GM23338 (cell line): ENCODE measurements around the gene GRID2. TPM values are rescaled to one million over a fixed set of nuclear protein-coding genes. Genes with fewer than 3 reads are reported as not detected.

ENCODE experiments used
- ATAC-seq: fragments of 200-7000 bp; cut with Tn5 transposase; 3 replicates; pipeline ENCODE4 v1.9.1; 2020
- DNase-seq: peaks from one replicate; pipeline ENCODE4 v3.0.0-alpha.2; 2015; ENCODE audit warnings: low spot score
- H2AFZ ChIP-seq: fragments of 200-600 bp; sonication (generic); 2 replicates; pipeline ENCODE4 v1.8.0; 2016; ENCODE audit warnings: antibody characterized with exemption, mild to moderate bottlenecking, moderate library complexity
- H3F3A ChIP-seq: fragments of 200-600 bp; sonication (generic); replicated peaks from 2 replicates; pipeline ENCODE4 v1.8.0; 2017; ENCODE audit warnings: antibody characterized with exemption, mixed run types, low read depth
- H3K27ac ChIP-seq: fragments of 200-600 bp; sonication (generic); 2 replicates; pipeline ENCODE4 v1.6.1; 2016; ENCODE audit warnings: low read depth
- H3K27me3 ChIP-seq: fragments of 200-600 bp; sonication (generic); 2 replicates; pipeline ENCODE4 v1.8.0; 2016; ENCODE audit warnings: mild to moderate bottlenecking, mixed run types, moderate library complexity; ENCODE audit not compliant: insufficient read depth
- H3K36me3 ChIP-seq: fragments of 200-600 bp; sonication (generic); 2 replicates; pipeline ENCODE4 v1.8.0; 2016; ENCODE audit warnings: mild to moderate bottlenecking; ENCODE audit not compliant: insufficient read depth
- H3K4me1 ChIP-seq: fragments of 200-600 bp; sonication (generic); 2 replicates; pipeline ENCODE4 v1.8.0; 2016; ENCODE audit warnings: mild to moderate bottlenecking, moderate library complexity; ENCODE audit not compliant: insufficient read depth
- H3K4me2 ChIP-seq: fragments of 200-600 bp; sonication (generic); 2 replicates; pipeline ENCODE4 v1.7.1; 2017; ENCODE audit warnings: mixed run types
- H3K4me3 ChIP-seq: fragments of 200-600 bp; sonication (generic); 2 replicates; pipeline ENCODE4 v1.6.1; 2016; ENCODE audit warnings: mixed run types
- H3K79me2 ChIP-seq: fragments of 200-600 bp; sonication (generic); replicated peaks from 2 replicates; pipeline ENCODE4 v1.8.0; 2017; ENCODE audit warnings: mild to moderate bottlenecking; ENCODE audit not compliant: insufficient read depth
- H3K9me2 ChIP-seq: fragments of 200-600 bp; sonication (generic); 2 replicates; pipeline ENCODE4 v1.8.0; 2017; ENCODE audit not compliant: insufficient read depth
- H4K20me1 ChIP-seq: fragments of 200-600 bp; sonication (generic); replicated peaks from 2 replicates; pipeline ENCODE4 v1.8.0; 2017; ENCODE audit warnings: mild to moderate bottlenecking; ENCODE audit not compliant: insufficient read depth
- H3K27ac Mint-ChIP-seq: 2 replicates; pipeline ENCODE4 v1.8.0; 2020; ENCODE audit warnings: inconsistent platforms, mild to moderate bottlenecking, moderate library complexity, mixed read lengths
- H3K27me3 Mint-ChIP-seq: 3 replicates; pipeline ENCODE4 v1.8.0; 2022; ENCODE audit warnings: low read depth, mild to moderate bottlenecking, moderate library complexity, mixed read lengths, inconsistent platforms; ENCODE audit not compliant: insufficient read depth, poor library complexity
- H3K36me3 Mint-ChIP-seq: 3 replicates; pipeline ENCODE4 v1.8.0; 2021; ENCODE audit warnings: low read depth, mild to moderate bottlenecking, inconsistent platforms, moderate library complexity, mixed read lengths
- H3K4me1 Mint-ChIP-seq: 3 replicates; pipeline ENCODE4 v1.8.0; 2020; ENCODE audit warnings: mild to moderate bottlenecking, inconsistent platforms, mixed read lengths
- H3K4me3 Mint-ChIP-seq: 3 replicates; pipeline ENCODE4 v1.8.0; 2021; ENCODE audit warnings: moderate library complexity, mild to moderate bottlenecking, inconsistent platforms, mixed read lengths
- H3K9me3 Mint-ChIP-seq: 3 replicates; pipeline ENCODE4 v1.8.0; 2020; ENCODE audit warnings: moderate library complexity, mild to moderate bottlenecking, inconsistent platforms, mixed read lengths
- CREB1 ChIP-seq: fragments of 250-450 bp; sonication (Bioruptor Pico); IDR thresholded peaks from 2 replicates; pipeline ENCODE4 v1.5.0; 2020; ENCODE audit warnings: low read depth, mild to moderate bottlenecking, moderate library complexity
- EZH2 ChIP-seq: fragments of 200-600 bp; sonication (generic); IDR thresholded peaks from one replicate; pipeline ENCODE4 v1.8.0; 2017; ENCODE audit warnings: antibody characterized with exemption, mild to moderate bottlenecking, low read depth; ENCODE audit not compliant: unreplicated experiment
- EZH2phosphoT487 ChIP-seq: fragments of 200-600 bp; sonication (generic); IDR thresholded peaks from one replicate; pipeline ENCODE4 v1.8.1; 2018; ENCODE audit warnings: antibody characterized with exemption; ENCODE audit not compliant: unreplicated experiment
- JUNB ChIP-seq: IDR thresholded peaks from one replicate; pipeline ENCODE4 v1.6.1; 2016; ENCODE audit warnings: antibody characterized with exemption; ENCODE audit not compliant: unreplicated experiment
- NANOG ChIP-seq: IDR thresholded peaks from 2 replicates; pipeline ENCODE4 v1.6.1; 2016; ENCODE audit warnings: antibody characterized with exemption, borderline replicate concordance
- POLR2AphosphoS5 ChIP-seq: IDR thresholded peaks from 2 replicates; pipeline ENCODE4 v1.6.1; 2016; ENCODE audit warnings: antibody characterized with exemption, low read depth
- STAT1 ChIP-seq: IDR thresholded peaks from one replicate; pipeline ENCODE4 v1.6.1; 2016; ENCODE audit warnings: antibody characterized with exemption; ENCODE audit not compliant: unreplicated experiment
- ZNF114 ChIP-seq: fragments of 250-450 bp; sonication (Bioruptor Pico); IDR thresholded peaks from 2 replicates; pipeline ENCODE4 v1.5.0; 2020; ENCODE audit warnings: mild to moderate bottlenecking, moderate library complexity
- polyA plus RNA-seq: library from polyadenylated mRNA; unstranded; fragments of >200 nt; fragmentation: Nextera tagmentation; extraction: Ambion mirVana; gene quantifications from 2 replicates; pipeline ENCODE4 v1.2.1, GENCODE V29; 2016
- total RNA-seq: library from RNA; depleted of rRNA; stranded (reverse); fragments of >200 nt; shearing (Covaris generic); gene quantifications from 2 replicates; pipeline ENCODE4 v1.2.3, GENCODE V29; 2014
- TF ChIP-seq, protein P1 (sequence below), 2 experiments: fragments of 200-600 bp in 1 of 2; sonication (generic) in 1 of 2; conservative IDR thresholded peaks; 2 replicates each; pipeline versions ENCODE4 v1.5.1 to v1.6.1; 2016 to 2017; ENCODE audit warnings: antibody characterized with exemption in 2 of 2, low read depth in 2 of 2, mild to moderate bottlenecking in 2 of 2, moderate library complexity in 1 of 2
- TF ChIP-seq, protein P2 (sequence below): IDR thresholded peaks from 2 replicates; pipeline ENCODE4 v1.6.1; 2016; ENCODE audit warnings: antibody characterized with exemption

The GRID2 gene
- total and polyA plus RNA-seq, 2 experiments from 2014 or later = 19.9 to 65.4 TPM

DNA sequence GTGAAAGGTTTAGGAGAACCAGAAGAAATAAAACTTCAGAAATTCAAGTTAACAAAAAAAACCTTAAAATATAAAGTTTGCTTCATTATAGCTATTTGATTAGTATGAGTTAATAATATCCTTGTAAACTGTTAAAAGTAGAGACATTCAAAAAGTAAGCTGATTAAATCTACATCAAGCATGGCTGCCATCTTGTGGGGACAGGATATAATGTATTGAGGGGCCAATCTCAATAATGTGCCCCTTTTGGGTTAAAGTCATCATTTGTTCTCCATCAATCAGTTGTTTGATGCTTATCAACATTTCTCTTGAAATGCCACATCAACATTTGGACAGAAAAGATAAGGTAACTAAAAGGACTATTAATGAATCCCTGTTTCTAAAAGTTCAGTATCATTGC is 4.6 kb upstream of the GRID2 start:
- Histone ChIP-seq H3K27me3 (no peaks in the 10 kb centered on the region), H3K9me2 (no peaks in the 10 kb centered on the region), H3F3A (no peaks in the 10 kb centered on the region), H2AFZ (no peak overlapping the region), H3K4me1 (peaks cover 54% of the 10 kb centered on the region), H3K4me2 (no peak overlapping the region), H3K4me3 (no peak overlapping the region), H3K36me3 (no peaks in the 10 kb centered on the region), H3K79me2 (peaks cover 7% of the 10 kb centered on the region), H4K20me1 (no peaks in the 10 kb centered on the region), H3K27ac (no peak overlapping the region)
- ATAC-seq (no peak), DNase-seq (peak; percentile 32)
- no peak overlapping the region for H3K4me3 Mint-ChIP-seq
- H3K9me3 Mint-ChIP-seq = peaks cover 4% of the 10 kb centered on the region; the same call in 2 of the 3 replicates
- H3K4me1 Mint-ChIP-seq = peaks cover 46% of the 10 kb centered on the region
- H3K36me3 Mint-ChIP-seq = peaks cover 5% of the 10 kb centered on the region; the same call in 2 of the 3 replicates
- peaks cover 3% of the 10 kb centered on the region for H3K27me3 Mint-ChIP-seq
- H3K27ac Mint-ChIP-seq = no peak overlapping the region
- no peak for TF ChIP-seq POLR2AphosphoS5
- TF ChIP-seq, protein P1, sequence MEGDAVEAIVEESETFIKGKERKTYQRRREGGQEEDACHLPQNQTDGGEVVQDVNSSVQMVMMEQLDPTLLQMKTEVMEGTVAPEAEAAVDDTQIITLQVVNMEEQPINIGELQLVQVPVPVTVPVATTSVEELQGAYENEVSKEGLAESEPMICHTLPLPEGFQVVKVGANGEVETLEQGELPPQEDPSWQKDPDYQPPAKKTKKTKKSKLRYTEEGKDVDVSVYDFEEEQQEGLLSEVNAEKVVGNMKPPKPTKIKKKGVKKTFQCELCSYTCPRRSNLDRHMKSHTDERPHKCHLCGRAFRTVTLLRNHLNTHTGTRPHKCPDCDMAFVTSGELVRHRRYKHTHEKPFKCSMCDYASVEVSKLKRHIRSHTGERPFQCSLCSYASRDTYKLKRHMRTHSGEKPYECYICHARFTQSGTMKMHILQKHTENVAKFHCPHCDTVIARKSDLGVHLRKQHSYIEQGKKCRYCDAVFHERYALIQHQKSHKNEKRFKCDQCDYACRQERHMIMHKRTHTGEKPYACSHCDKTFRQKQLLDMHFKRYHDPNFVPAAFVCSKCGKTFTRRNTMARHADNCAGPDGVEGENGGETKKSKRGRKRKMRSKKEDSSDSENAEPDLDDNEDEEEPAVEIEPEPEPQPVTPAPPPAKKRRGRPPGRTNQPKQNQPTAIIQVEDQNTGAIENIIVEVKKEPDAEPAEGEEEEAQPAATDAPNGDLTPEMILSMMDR (conservative IDR thresholded peaks at IDR 0.05; ENCODE audit: low read depth in 2 of 2) = peak; percentile 53 to 60

DNA sequence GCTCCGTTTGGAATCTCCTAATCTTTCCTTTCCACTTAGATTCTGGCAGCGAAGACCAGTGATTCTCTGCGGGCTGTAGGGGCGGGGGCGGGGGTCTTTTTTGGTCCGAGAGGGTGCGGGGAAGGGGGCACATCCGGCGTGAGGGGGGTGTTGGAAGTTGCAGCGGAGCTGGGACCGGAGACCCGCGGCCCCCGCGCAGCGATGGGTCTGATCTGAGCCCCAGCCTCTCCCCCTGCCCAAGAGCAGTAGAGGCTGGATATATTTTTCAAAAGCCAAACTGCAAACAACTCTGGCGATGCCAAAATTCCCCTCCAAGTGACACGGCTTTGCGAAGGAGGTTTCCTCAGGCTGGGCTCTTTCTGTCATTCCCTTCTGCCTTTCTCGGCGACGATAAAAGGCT is 355 bp downstream of the GRID2 start:
- Mint-ChIP-seq H3K9me3 (no peaks in the 10 kb centered on the region; the same call in 2 of the 3 replicates), H3K4me3 (peak overlapping the region; percentile 89), H3K4me1 (peaks cover 52% of the 10 kb centered on the region), H3K36me3 (no peaks in the 10 kb centered on the region), H3K27me3 (peaks cover 3% of the 10 kb centered on the region), H3K27ac (no peak overlapping the region)
- H3K36me3 ChIP-seq = no peaks in the 10 kb centered on the region
- peaks cover 65% of the 10 kb centered on the region for H3K4me1 ChIP-seq
- ATAC-seq = peak; percentile 2
- H3K4me3 ChIP-seq = peak overlapping the region; percentile 72
- H3K4me2 ChIP-seq = peak overlapping the region; percentile 91
- H4K20me1 ChIP-seq = no peaks in the 10 kb centered on the region
- no peaks in the 10 kb centered on the region for H3K9me2 ChIP-seq
- peak; percentile 31 for DNase-seq
- H3K27ac ChIP-seq = no peak overlapping the region
- TF ChIP-seq, protein P1 (conservative IDR thresholded peaks at IDR 0.05; ENCODE audit: low read depth in 2 of 2) = no peak
- H2AFZ ChIP-seq = 0 out of 2 replicates have a peak overlapping the region, but pooled peaks have one; percentile 0
- H3K27me3 ChIP-seq = no peaks in the 10 kb centered on the region
- H3K79me2 ChIP-seq = peaks cover 48% of the 10 kb centered on the region
- H3F3A ChIP-seq = peaks cover 9% of the 10 kb centered on the region

DNA sequence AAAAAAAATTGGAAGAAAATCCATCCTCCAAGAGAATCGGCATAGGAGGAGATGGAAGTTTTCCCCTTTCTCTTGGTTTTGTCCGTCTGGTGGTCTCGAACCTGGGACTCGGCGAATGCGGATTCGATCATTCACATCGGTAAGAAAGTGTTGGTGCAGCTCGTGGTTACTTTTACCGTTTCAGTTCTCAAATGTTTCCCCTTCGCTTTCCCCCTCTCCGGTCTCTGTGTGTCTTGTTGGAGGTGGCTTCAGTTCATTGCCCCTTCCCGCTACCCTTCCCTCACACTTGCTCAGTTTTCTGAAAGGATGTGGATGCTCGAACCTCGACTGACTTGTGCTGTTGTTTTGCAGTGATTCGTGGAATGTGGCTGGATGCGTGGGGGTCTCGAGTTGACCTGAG is 840 bp downstream of the GRID2 start:
- H3K79me2 ChIP-seq = peaks cover 53% of the 10 kb centered on the region
- no peaks in the 10 kb centered on the region for H3K27me3 ChIP-seq
- H3K4me1 Mint-ChIP-seq = peaks cover 48% of the 10 kb centered on the region
- no peaks in the 10 kb centered on the region for H3K36me3 ChIP-seq
- H3K9me2 ChIP-seq = no peaks in the 10 kb centered on the region
- no peak overlapping the region for H2AFZ ChIP-seq
- DNase-seq = peak; percentile 60
- H3K4me3 Mint-ChIP-seq = peak overlapping the region; percentile 89
- H3K36me3 Mint-ChIP-seq = no peaks in the 10 kb centered on the region
- peaks cover 3% of the 10 kb centered on the region for H3K27me3 Mint-ChIP-seq
- peak overlapping the region; percentile 37; the same call in 1 of the 2 replicates for H3K27ac Mint-ChIP-seq
- ATAC-seq = peak; percentile 8
- H3K27ac ChIP-seq = peak overlapping the region; percentile 41; the same call in 1 of the 2 replicates
- no peaks in the 10 kb centered on the region for H4K20me1 ChIP-seq
- no peaks in the 10 kb centered on the region; the same call in 2 of the 3 replicates for H3K9me3 Mint-ChIP-seq
- TF ChIP-seq, protein P1 (conservative IDR thresholded peaks at IDR 0.05; ENCODE audit: low read depth in 2 of 2) = no peak
- TF ChIP-seq ZNF114 (CRISPR knock-in tag) = no peak
- no peak for TF ChIP-seq CREB1 (CRISPR knock-in tag)
- no peak for TF ChIP-seq EZH2phosphoT487
- no peak for TF ChIP-seq NANOG
- TF ChIP-seq, protein P2, sequence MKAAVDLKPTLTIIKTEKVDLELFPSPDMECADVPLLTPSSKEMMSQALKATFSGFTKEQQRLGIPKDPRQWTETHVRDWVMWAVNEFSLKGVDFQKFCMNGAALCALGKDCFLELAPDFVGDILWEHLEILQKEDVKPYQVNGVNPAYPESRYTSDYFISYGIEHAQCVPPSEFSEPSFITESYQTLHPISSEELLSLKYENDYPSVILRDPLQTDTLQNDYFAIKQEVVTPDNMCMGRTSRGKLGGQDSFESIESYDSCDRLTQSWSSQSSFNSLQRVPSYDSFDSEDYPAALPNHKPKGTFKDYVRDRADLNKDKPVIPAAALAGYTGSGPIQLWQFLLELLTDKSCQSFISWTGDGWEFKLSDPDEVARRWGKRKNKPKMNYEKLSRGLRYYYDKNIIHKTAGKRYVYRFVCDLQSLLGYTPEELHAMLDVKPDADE = no peak
- TF ChIP-seq EZH2 = no peak
- TF ChIP-seq JUNB = no peak
- TF ChIP-seq POLR2AphosphoS5 = no peak
- no peak for TF ChIP-seq STAT1
- H3K4me2 ChIP-seq = peak overlapping the region; percentile 91
- H3F3A ChIP-seq = peaks cover 9% of the 10 kb centered on the region
- H3K4me3 ChIP-seq = peak overlapping the region; percentile 72
- H3K4me1 ChIP-seq = peaks cover 61% of the 10 kb centered on the region
